ENCODE measurements around the gene SPPL3. TPM values are rescaled to one million over a fixed set of nuclear protein-coding genes. Genes with fewer than 3 reads are reported as not detected.

The SPPL3 gene
- total RNA-seq, 1 donor from 2014 or later: 10.4 TPM

- no peak overlapping the region for H3K4me3 ChIP-seq (ENCODE audit: low read length in 3 of 3)
- no peak overlapping the region for H3K9ac ChIP-seq (ENCODE audit: low read depth in 1 of 3, low read length in 3 of 3)
- no peak overlapping the region for H3K27ac ChIP-seq (ENCODE audit: low read depth, low read length)
- H3K4me1 ChIP-seq (ENCODE audit: control insufficient read depth in 3 of 3, insufficient read depth in 3 of 3, low read length in 3 of 3): peaks cover 8 to 16% (median 14%) of the 10 kb centered on the region in 3 donors
- H3K36me3 ChIP-seq (ENCODE audit: control insufficient read depth in 3 of 3, insufficient read depth in 3 of 3, low read length in 3 of 3): peaks cover 0 to 10% (median 10%) of the 10 kb centered on the region in 3 donors
- H3K27me3 ChIP-seq (ENCODE audit: control insufficient read depth in 3 of 3, insufficient read depth in 3 of 3, low read length in 3 of 3): no peaks in the 10 kb centered on the region
- no peaks in the 10 kb centered on the region for H3K9me3 ChIP-seq (ENCODE audit: control insufficient read depth in 3 of 3, low read length in 3 of 3)
Observed at GRCh38 chr12:120775862-120776552, 128.2 kb downstream of the SPPL3 start.

- peaks cover 0 to 9% (median 8%) of the 10 kb centered on the region in 3 donors for H3K36me3 ChIP-seq (ENCODE audit: control insufficient read depth in 3 of 3, insufficient read depth in 3 of 3, low read length in 3 of 3)
- H3K27ac ChIP-seq (ENCODE audit: low read depth, low read length): peak overlapping the region; percentile 43
- no peaks in the 10 kb centered on the region for H3K27me3 ChIP-seq (ENCODE audit: control insufficient read depth in 3 of 3, insufficient read depth in 3 of 3, low read length in 3 of 3)
- no peak overlapping the region for H3K9ac ChIP-seq (ENCODE audit: low read depth in 1 of 3, low read length in 3 of 3)
- peaks cover 8 to 16% (median 14%) of the 10 kb centered on the region in 3 donors for H3K4me1 ChIP-seq (ENCODE audit: control insufficient read depth in 3 of 3, insufficient read depth in 3 of 3, low read length in 3 of 3)
- no peak overlapping the region for H3K4me3 ChIP-seq (ENCODE audit: low read length in 3 of 3)
- no peaks in the 10 kb centered on the region for H3K9me3 ChIP-seq (ENCODE audit: control insufficient read depth in 3 of 3, low read length in 3 of 3)
Observed at GRCh38 chr12:120774169-120774916, 129.8 kb downstream of the SPPL3 start.

GRCh38 chr12:120771097-120771496 lies 133.1 kb downstream of the SPPL3 start:
- H3K27ac ChIP-seq (ENCODE audit: low read depth, low read length): no peak overlapping the region
- H3K27me3 ChIP-seq (ENCODE audit: control insufficient read depth in 3 of 3, insufficient read depth in 3 of 3, low read length in 3 of 3): no peaks in the 10 kb centered on the region
- H3K9ac ChIP-seq (ENCODE audit: low read depth in 1 of 3, low read length in 3 of 3): no peak overlapping the region
- peaks cover 25 to 34% (median 32%) of the 10 kb centered on the region in 3 donors for H3K36me3 ChIP-seq (ENCODE audit: control insufficient read depth in 3 of 3, insufficient read depth in 3 of 3, low read length in 3 of 3)
- H3K4me3 ChIP-seq (ENCODE audit: low read length in 3 of 3): no peak overlapping the region
- no peaks in the 10 kb centered on the region for H3K9me3 ChIP-seq (ENCODE audit: control insufficient read depth in 3 of 3, low read length in 3 of 3)
- peaks cover 13 to 16% (median 14%) of the 10 kb centered on the region in 3 donors for H3K4me1 ChIP-seq (ENCODE audit: control insufficient read depth in 3 of 3, insufficient read depth in 3 of 3, low read length in 3 of 3)

GRCh38 chr12:120767071-120768024 lies 136.8 kb downstream of the SPPL3 start:
- H3K36me3 ChIP-seq (ENCODE audit: control insufficient read depth in 3 of 3, insufficient read depth in 3 of 3, low read length in 3 of 3): peaks cover 42 to 50% (median 45%) of the 10 kb centered on the region in 3 donors
- no peaks in the 10 kb centered on the region for H3K9me3 ChIP-seq (ENCODE audit: control insufficient read depth in 3 of 3, low read length in 3 of 3)

GRCh38 chr12:120766566-120766965 lies 137.6 kb downstream of the SPPL3 start:
- H3K27ac ChIP-seq (ENCODE audit: low read depth, low read length): no peak overlapping the region
- H3K36me3 ChIP-seq (ENCODE audit: control insufficient read depth in 3 of 3, insufficient read depth in 3 of 3, low read length in 3 of 3): peaks cover 42 to 49% (median 45%) of the 10 kb centered on the region in 3 donors
- no peaks in the 10 kb centered on the region for H3K9me3 ChIP-seq (ENCODE audit: control insufficient read depth in 3 of 3, low read length in 3 of 3)
- H3K9ac ChIP-seq (ENCODE audit: low read depth in 1 of 3, low read length in 3 of 3): no peak overlapping the region
- peaks cover 8 to 12% (median 11%) of the 10 kb centered on the region in 3 donors for H3K4me1 ChIP-seq (ENCODE audit: control insufficient read depth in 3 of 3, insufficient read depth in 3 of 3, low read length in 3 of 3)
- no peak overlapping the region for H3K4me3 ChIP-seq (ENCODE audit: low read length in 3 of 3)
- H3K27me3 ChIP-seq (ENCODE audit: control insufficient read depth in 3 of 3, insufficient read depth in 3 of 3, low read length in 3 of 3): no peaks in the 10 kb centered on the region

More at GRCh38 chr12:120767071-120768024, 136.8 kb downstream of the SPPL3 start:
- Histone ChIP-seq H3K4me1 (ENCODE audit: control insufficient read depth in 3 of 3, insufficient read depth in 3 of 3, low read length in 3 of 3) (peaks cover 2 to 6% (median 3%) of the 10 kb centered on the region in 3 donors), H3K27ac (ENCODE audit: low read depth, low read length) (no peak overlapping the region), H3K27me3 (ENCODE audit: control insufficient read depth in 3 of 3, insufficient read depth in 3 of 3, low read length in 3 of 3) (no peaks in the 10 kb centered on the region), H3K9ac (ENCODE audit: low read depth in 1 of 3, low read length in 3 of 3) (no peak overlapping the region), H3K4me3 (ENCODE audit: low read length in 3 of 3) (no peak overlapping the region)

GRCh38 chr12:120764816-120765215 lies 139.3 kb downstream of the SPPL3 start:
- Histone ChIP-seq H3K36me3 (ENCODE audit: control insufficient read depth in 3 of 3, insufficient read depth in 3 of 3, low read length in 3 of 3) (peaks cover 44 to 45% (median 45%) of the 10 kb centered on the region in 3 donors), H3K9ac (ENCODE audit: low read depth in 1 of 3, low read length in 3 of 3) (no peak overlapping the region), H3K4me1 (ENCODE audit: control insufficient read depth in 3 of 3, insufficient read depth in 3 of 3, low read length in 3 of 3) (peaks cover 24 to 29% (median 28%) of the 10 kb centered on the region in 3 donors), H3K9me3 (ENCODE audit: control insufficient read depth in 3 of 3, low read length in 3 of 3) (no peaks in the 10 kb centered on the region), H3K27me3 (ENCODE audit: control insufficient read depth in 3 of 3, insufficient read depth in 3 of 3, low read length in 3 of 3) (no peaks in the 10 kb centered on the region), H3K4me3 (ENCODE audit: low read length in 3 of 3) (no peak overlapping the region), H3K27ac (ENCODE audit: low read depth, low read length) (no peak overlapping the region)

GRCh38 chr12:120763250-120763649 lies 140.9 kb downstream of the SPPL3 start:
- Histone ChIP-seq H3K9me3 (ENCODE audit: control insufficient read depth in 3 of 3, low read length in 3 of 3) (no peaks in the 10 kb centered on the region), H3K4me3 (ENCODE audit: low read length in 3 of 3) (no peak overlapping the region), H3K4me1 (ENCODE audit: control insufficient read depth in 3 of 3, insufficient read depth in 3 of 3, low read length in 3 of 3) (peaks cover 34 to 43% (median 37%) of the 10 kb centered on the region in 3 donors), H3K9ac (ENCODE audit: low read depth in 1 of 3, low read length in 3 of 3) (no peak overlapping the region), H3K27me3 (ENCODE audit: control insufficient read depth in 3 of 3, insufficient read depth in 3 of 3, low read length in 3 of 3) (no peaks in the 10 kb centered on the region), H3K27ac (ENCODE audit: low read depth, low read length) (peak overlapping the region; percentile 41), H3K36me3 (ENCODE audit: control insufficient read depth in 3 of 3, insufficient read depth in 3 of 3, low read length in 3 of 3) (peaks cover 37 to 38% (median 37%) of the 10 kb centered on the region in 3 donors)

- Histone ChIP-seq H3K27ac (ENCODE audit: low read depth, low read length) (peak overlapping the region; percentile 87), H3K9me3 (ENCODE audit: control insufficient read depth in 3 of 3, low read length in 3 of 3) (no peaks in the 10 kb centered on the region), H3K36me3 (ENCODE audit: control insufficient read depth in 3 of 3, insufficient read depth in 3 of 3, low read length in 3 of 3) (peaks cover 25 to 29% (median 27%) of the 10 kb centered on the region in 3 donors), H3K27me3 (ENCODE audit: control insufficient read depth in 3 of 3, insufficient read depth in 3 of 3, low read length in 3 of 3) (no peaks in the 10 kb centered on the region), H3K4me3 (ENCODE audit: low read length in 3 of 3) (peak overlapping the region in 2 of 3 donors; percentile 50 to 71), H3K9ac (ENCODE audit: low read depth in 1 of 3, low read length in 3 of 3) (peak overlapping the region; percentile 18 to 85 (median 71)), H3K4me1 (ENCODE audit: control insufficient read depth in 3 of 3, insufficient read depth in 3 of 3, low read length in 3 of 3) (peaks cover 40 to 55% (median 43%) of the 10 kb centered on the region in 3 donors)
Observed at GRCh38 chr12:120762086-120762485, 142.1 kb downstream of the SPPL3 start.

GRCh38 chr12:120761519-120761934 lies 142.6 kb downstream of the SPPL3 start:
- H3K9ac ChIP-seq (ENCODE audit: low read depth in 1 of 3, low read length in 3 of 3): peak overlapping the region; percentile 18 to 85 (median 71)

More at GRCh38 chr12:120761519-120761934, 142.6 kb downstream of the SPPL3 start:
- peak overlapping the region; percentile 50 to 71 (median 66) for H3K4me3 ChIP-seq (ENCODE audit: low read length in 3 of 3)
- peaks cover 37 to 56% (median 45%) of the 10 kb centered on the region in 3 donors for H3K4me1 ChIP-seq (ENCODE audit: control insufficient read depth in 3 of 3, insufficient read depth in 3 of 3, low read length in 3 of 3)
- H3K27me3 ChIP-seq (ENCODE audit: control insufficient read depth in 3 of 3, insufficient read depth in 3 of 3, low read length in 3 of 3): no peaks in the 10 kb centered on the region
- no peaks in the 10 kb centered on the region for H3K9me3 ChIP-seq (ENCODE audit: control insufficient read depth in 3 of 3, low read length in 3 of 3)
- H3K27ac ChIP-seq (ENCODE audit: low read depth, low read length): peak overlapping the region; percentile 87
- H3K36me3 ChIP-seq (ENCODE audit: control insufficient read depth in 3 of 3, insufficient read depth in 3 of 3, low read length in 3 of 3): peaks cover 20 to 24% (median 21%) of the 10 kb centered on the region in 3 donors
